K562 (cell line): ENCODE results near the gene ZNF493. TPM values are rescaled to one million over a fixed set of nuclear protein-coding genes. Genes with fewer than 3 reads are reported as not detected.

Experiments used
- ATAC-seq: fragments of 200-7000 bp; cut with Tn5 transposase; 3 replicates; pipeline ENCODE4 v1.9.1; 2020; ENCODE audit warnings: moderate library complexity
- BruUV-seq: library from RNA; stranded (reverse); fragments of 400-500 nt; replicated peaks from 2 replicates; lab custom pipeline; 2021; lab: Mats Ljungman, UMichigan
- CTCF ChIA-PET: fragments of 300-600 bp; formaldehyde crosslinking; extraction: SDS; loops from one replicate; lab custom pipeline; 2021; ENCODE audit warnings: low intra/inter-chr PET ratio; lab: Yijun Ruan, JAX
- POLR2A ChIA-PET: fragments of 300-600, 350-650 bp; sonication (Branson Sonifier 250); formaldehyde crosslinking; extraction: SDS; loops from one replicate; lab custom pipeline; 2021; ENCODE audit warnings: antibody characterized with exemption, inconsistent platforms; lab: Yijun Ruan, JAX
- DNase-seq, 4 experiments: peaks; one replicate each; pipeline versions ENCODE4 v3.0.0 to v3.0.0-alpha.2; 2011 to 2018; ENCODE audit warnings: low spot score in 3 of 4, mixed read lengths in 3 of 4; ENCODE audit errors: extremely low read depth in 1 of 4
- FAIRE-seq: peaks from 2 replicates; lab custom pipeline; 2011; peaks lifted over from hg19 to GRCh38; lab: Jason Lieb, UNC
- H2AFZ ChIP-seq: 2 replicates; pipeline ENCODE4 v1.6.0; 2011; ENCODE audit warnings: low read depth, low read length, control low read depth, inconsistent platforms
- H3K27ac ChIP-seq: fragments of 200-600 bp; 3 replicates; pipeline ENCODE4 v1.8.0; 2011; ENCODE audit warnings: low read depth, mild to moderate bottlenecking, control low read depth, inconsistent platforms, low read length, moderate library complexity, mixed read lengths; ENCODE audit errors: extremely low read depth
- H3K27me3 ChIP-seq, 2 experiments: fragments of 300-600 bp in 1 of 2; 2 replicates in 1 of 2; 3 replicates in 1 of 2; pipeline versions ENCODE4 v1.6.0 to v1.8.0; 2011; ENCODE audit warnings: inconsistent platforms in 2 of 2, low read length in 2 of 2, mild to moderate bottlenecking in 1 of 2, mixed read lengths in 1 of 2, moderate library complexity in 1 of 2; ENCODE audit not compliant: control insufficient read depth in 2 of 2, insufficient read depth in 2 of 2
- H3K36me3 ChIP-seq: fragments of 300-600 bp; 3 replicates; pipeline ENCODE4 v1.8.0; 2011; ENCODE audit warnings: mild to moderate bottlenecking, low read length, inconsistent platforms; ENCODE audit not compliant: control insufficient read depth, insufficient read depth
- H3K4me1 ChIP-seq, 2 experiments: fragments of 200-600 bp in 1 of 2; replicated peaks in 1 of 2; 2 replicates in 1 of 2; 3 replicates in 1 of 2; pipeline versions ENCODE4 v1.5.1 to v1.8.0; 2011; ENCODE audit warnings: inconsistent platforms in 2 of 2, low read length in 2 of 2, mild to moderate bottlenecking in 1 of 2, mixed read lengths in 1 of 2, moderate library complexity in 1 of 2; ENCODE audit not compliant: control insufficient read depth in 2 of 2, insufficient read depth in 2 of 2
- H3K4me2 ChIP-seq: 2 replicates; pipeline ENCODE4 v1.6.1; 2011; ENCODE audit warnings: low read length, control low read depth, inconsistent platforms, mixed read lengths; ENCODE audit not compliant: insufficient read depth
- H3K4me3 ChIP-seq: fragments of 200-600 bp; sonication (generic), shearing (Covaris generic); 2 replicates; pipeline ENCODE4 v1.5.1; 2016; ENCODE audit warnings: control low read depth, inconsistent platforms
- H3K79me2 ChIP-seq: fragments of 200-600 bp; 3 replicates; pipeline ENCODE4 v1.8.0; 2011; ENCODE audit warnings: low read length, inconsistent platforms; ENCODE audit not compliant: control insufficient read depth, insufficient read depth
- H3K9ac ChIP-seq, 2 experiments: 2 replicates each; pipeline versions ENCODE4 v1.6.0 to v1.6.1; 2011; ENCODE audit warnings: low read depth in 2 of 2, low read length in 2 of 2, control low read depth in 1 of 2, inconsistent platforms in 1 of 2, mild to moderate bottlenecking in 1 of 2, mixed read lengths in 1 of 2; ENCODE audit not compliant: insufficient read depth in 1 of 2
- H3K9me1 ChIP-seq: one replicate; pipeline ENCODE4 v1.6.0; 2011; ENCODE audit warnings: inconsistent platforms, mild to moderate bottlenecking, low read length, moderate library complexity; ENCODE audit not compliant: control insufficient read depth, insufficient read depth
- H3K9me3 ChIP-seq: replicated peaks from 2 replicates; pipeline ENCODE4 v1.5.1; 2011; ENCODE audit warnings: low read depth, low read length, inconsistent platforms; ENCODE audit not compliant: control insufficient read depth, insufficient read depth
- H4K20me1 ChIP-seq: replicated peaks from 2 replicates; pipeline ENCODE4 v1.6.1; 2011; ENCODE audit warnings: low read length, inconsistent platforms, mixed read lengths; ENCODE audit not compliant: control insufficient read depth, insufficient read depth
- CEBPB ChIP-seq: fragments of 450-650 bp; IDR thresholded peaks from 2 replicates; pipeline ENCODE4 v1.6.1; 2016; ENCODE audit warnings: missing genetic modification characterization, missing compliant biosample characterization
- CTCF ChIP-seq, 3 experiments: IDR thresholded peaks in 2 of 3; conservative IDR thresholded peaks in 1 of 3; 2 replicates each; pipeline ENCODE4 v1.5.1; 2011 to 2012; ENCODE audit warnings: low read length in 3 of 3, mild to moderate bottlenecking in 3 of 3, control low read depth in 2 of 3, improper control_type of control experiment in 1 of 3, inconsistent platforms in 1 of 3, low read depth in 1 of 3, mixed read lengths in 1 of 3, moderate library complexity in 1 of 3; ENCODE audit not compliant: insufficient read depth in 2 of 3
- KLF16 ChIP-seq: IDR thresholded peaks from 2 replicates; pipeline ENCODE4 v1.6.1; 2016; ENCODE audit warnings: antibody characterized with exemption
- LARP7 ChIP-seq: fragments of 450-650 bp; IDR thresholded peaks from 2 replicates; pipeline ENCODE4 v1.6.1; 2016
- MEIS2 ChIP-seq: fragments of 450-650 bp; IDR thresholded peaks from 2 replicates; pipeline ENCODE4 v1.6.1; 2014; ENCODE audit warnings: mild to moderate bottlenecking; ENCODE audit not compliant: partially characterized antibody
- NR2F6 ChIP-seq: fragments of 450-650 bp; formaldehyde crosslinking; IDR thresholded peaks from 2 replicates; pipeline ENCODE4 v1.4.0; 2020; ENCODE audit warnings: mild to moderate bottlenecking
- USF2 ChIP-seq: sonication (generic); formaldehyde crosslinking; IDR thresholded peaks from 2 replicates; pipeline ENCODE4 v1.5.0; 2020; ENCODE audit warnings: missing genetic modification reagents
- ZC3H11A ChIP-seq: IDR thresholded peaks from 2 replicates; pipeline ENCODE4 v1.6.1; 2012; ENCODE audit warnings: low read depth, low read length, improper control_type of control experiment
- WGBS: fragments of 100-300 bp; shearing (Covaris generic); methylation state at CpG from one replicate; pipeline ENCODE4 v1.1.6; 2016; ENCODE audit warnings: low coverage, mixed read lengths; ENCODE audit not compliant: insufficient coverage; ENCODE audit errors: missing lambda C conversion rate; 5-methylcytosine and 5-hydroxymethylcytosine counted together
- in situ Hi-C: fragments of 300-500 bp; cut with MboI; formaldehyde crosslinking; loops from 4 replicates; pipeline ENCODE4 v1.15.0; 2018; ENCODE audit warnings: inconsistent platforms, mixed read lengths
- intact Hi-C: fragments of 100-400 bp; cut with micrococcal nuclease; formaldehyde crosslinking; loops from 2 replicates; pipeline ENCODE4 v1.14.2; 2022
- polyA plus RNA-seq, 8 experiments: library from polyadenylated mRNA; depleted of rRNA in 4 of 8; stranded (reverse) in 5 of 8; unstranded in 3 of 8; fragments of >200 nt; fragmentation: Nextera tagmentation in 2 of 8; fragmentation: Illumina TruSeq in 1 of 8; extraction: Ambion mirVana in 2 of 8; extraction: Trizol in 1 of 8; gene quantifications; 2 replicates each; pipeline versions ENCODE4 v1.2.1 to v1.2.3, GENCODE V29; 2011 to 2014; ENCODE audit warnings: inconsistent platforms in 1 of 8, missing spikeins in 1 of 8
- total RNA-seq, 7 experiments: library from RNA; depleted of rRNA in 6 of 7; stranded (reverse); fragments of >200 nt in 6 of 7; fragmentation: Illumina TruSeq in 2 of 7; extraction: Trizol in 2 of 7; gene quantifications; 2 replicates each; pipeline versions ENCODE4 v1.2.1 to v1.2.3, GENCODE V29; 2011 to 2021; ENCODE audit warnings: low replicate concordance in 1 of 7

The ZNF493 gene
- total and polyA plus RNA-seq, 9 of the 15 experiments (the other 6 are each of a cell fraction or from before 2014, with no cell fraction given) = 5.0 to 18.6 (median 12.2) TPM

GRCh38 chr19:21434967-21435544 lies 38.1 kb downstream of the ZNF493 start (continued):
- TF ChIP-seq USF2 (CRISPR knock-in tag) (no peak), KLF16 (no peak), LARP7 (no peak), CTCF (IDR thresholded peaks at IDR 0.05 in 2 of 3, conservative IDR thresholded peaks at IDR 0.05 in 1 of 3; ENCODE audit: insufficient read depth in 2 of 3, low read depth in 1 of 3, low read length in 3 of 3) (0 out of 6 replicates have a peak, but pooled peaks of 1 of the 3 experiments have one; percentile 11), NR2F6 (no peak), MEIS2 (peak; percentile 72)

- ChIA-PET CTCF (no interaction called here), POLR2A (interaction anchor here (0.6 kb wide), 1 partner anchor 42 kb away, joined by 3 read pairs; the partner anchor contains the start of gene ZNF493)
- Histone ChIP-seq H3K4me2 (no peak overlapping the region), H3K27me3 (no peaks in the 10 kb centered on the region), H3K4me1 (no peaks in the 10 kb centered on the region), H4K20me1 (no peaks in the 10 kb centered on the region), H3K36me3 (no peaks in the 10 kb centered on the region), H3K9me1 (no peaks in the 10 kb centered on the region), H3K9ac (no peak overlapping the region), H3K4me3 (no peak overlapping the region), H3K9me3 (peaks cover 8% of the 10 kb centered on the region; the same call in 1 of the 2 replicates), H2AFZ (no peak overlapping the region), H3K79me2 (no peaks in the 10 kb centered on the region), H3K27ac (no peak overlapping the region)
- no peak; the same call in 2 of the 3 replicates for ATAC-seq
- BruUV-seq = no TSS peak
- WGBS = 23% methylated on average over 4 of the region's 4 CpGs
- in situ Hi-C loops = no loop called here
- no peak for FAIRE-seq
- DNase-seq = no peak
- intact Hi-C loops = no loop called here
- TF ChIP-seq ZC3H11A = no peak
- TF ChIP-seq CEBPB (tag) = peak; percentile 9; the same call in 1 of the 2 replicates
These were observed 42.3 kb downstream of the ZNF493 start for GRCh38 chr19:21439201-21439751.
